G401 (cell line): ENCODE measurements around the gene GLI2. TPM values are rescaled to one million over a fixed set of nuclear protein-coding genes. Genes with fewer than 3 reads are reported as not detected.
A peak's percentile ranks its signal among the peaks of the same experiment; 100 is the strongest.

Source experiments
- DNase-seq: peaks from one replicate; pipeline ENCODE4 v3.0.0-alpha.2; 2015; ENCODE audit warnings: low spot score
- in situ Hi-C: cut with HindIII; loops from 2 replicates; pipeline ENCODE4 v1.10.0; 2016; ENCODE audit warnings: low sequenced_read_pairs, mixed read lengths
- total RNA-seq: library from RNA; depleted of rRNA; stranded (reverse); fragments of >200 nt; shearing (Covaris generic); gene quantifications from 2 replicates; pipeline ENCODE4 v1.2.3, GENCODE V29; 2014

The GLI2 gene
- total RNA-seq, 1 experiment from 2014 or later = not detected

DNA sequence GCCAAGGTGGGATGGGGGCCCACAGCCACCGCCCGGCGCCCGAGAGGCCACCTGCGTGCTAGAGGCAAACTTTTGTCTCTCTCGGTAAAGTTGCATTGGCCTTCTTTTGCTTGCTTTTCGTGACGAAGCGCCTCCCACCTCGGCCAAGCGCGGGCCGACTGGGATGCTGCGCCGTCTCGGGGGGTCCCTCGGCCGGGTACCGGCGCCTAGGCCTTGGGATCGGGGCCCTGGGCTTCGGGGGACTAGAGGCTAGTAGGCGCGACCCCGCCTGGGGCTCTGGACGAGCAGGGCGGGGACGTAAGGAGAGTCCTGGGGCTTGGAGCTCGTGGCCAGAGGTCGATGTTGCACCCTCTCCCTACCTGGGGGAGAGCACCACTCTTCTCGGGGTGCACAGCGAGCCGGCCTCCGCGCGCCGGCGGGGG, 545 bp downstream of the GLI2 start:
- no peak for DNase-seq
- in situ Hi-C loops = no loop called here

DNA sequence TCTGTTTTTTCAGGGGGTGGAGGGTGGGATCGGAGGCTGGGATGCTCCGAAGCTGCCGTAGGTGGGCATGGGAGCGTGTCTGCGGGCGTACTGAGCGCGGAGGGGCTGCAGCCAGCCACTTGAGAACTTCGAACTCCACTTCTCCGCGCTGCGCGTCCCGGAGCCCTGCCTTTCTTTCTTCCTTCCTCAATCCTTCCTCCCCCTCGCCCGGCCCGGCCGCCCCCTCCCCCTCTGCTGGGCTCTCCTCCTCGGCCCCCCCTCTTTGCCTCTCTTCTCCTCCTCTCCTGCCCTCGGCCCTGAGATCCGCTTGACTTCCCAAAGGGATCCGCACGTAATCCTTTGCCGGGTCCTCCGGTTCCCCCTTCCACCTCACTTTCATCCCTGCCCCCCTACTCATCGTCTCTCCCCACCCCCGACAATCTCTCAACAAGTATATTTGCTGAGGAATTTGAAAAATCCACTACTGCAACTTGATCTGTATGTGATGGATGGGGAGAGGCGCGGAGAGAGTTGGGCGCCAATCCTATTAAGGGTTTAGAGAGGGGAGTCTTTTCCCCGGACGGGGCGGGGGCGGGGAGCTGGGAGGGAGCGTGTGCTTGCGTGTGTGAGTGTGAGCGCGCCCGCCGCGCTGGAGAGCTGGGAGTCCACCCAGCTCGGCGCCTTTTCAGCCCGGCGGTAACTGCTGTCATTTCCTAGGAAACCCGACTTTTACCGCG, 1.1 kb downstream of the GLI2 start:
- DNase-seq = peak; percentile 3
- in situ Hi-C loops = no loop called here

DNA sequence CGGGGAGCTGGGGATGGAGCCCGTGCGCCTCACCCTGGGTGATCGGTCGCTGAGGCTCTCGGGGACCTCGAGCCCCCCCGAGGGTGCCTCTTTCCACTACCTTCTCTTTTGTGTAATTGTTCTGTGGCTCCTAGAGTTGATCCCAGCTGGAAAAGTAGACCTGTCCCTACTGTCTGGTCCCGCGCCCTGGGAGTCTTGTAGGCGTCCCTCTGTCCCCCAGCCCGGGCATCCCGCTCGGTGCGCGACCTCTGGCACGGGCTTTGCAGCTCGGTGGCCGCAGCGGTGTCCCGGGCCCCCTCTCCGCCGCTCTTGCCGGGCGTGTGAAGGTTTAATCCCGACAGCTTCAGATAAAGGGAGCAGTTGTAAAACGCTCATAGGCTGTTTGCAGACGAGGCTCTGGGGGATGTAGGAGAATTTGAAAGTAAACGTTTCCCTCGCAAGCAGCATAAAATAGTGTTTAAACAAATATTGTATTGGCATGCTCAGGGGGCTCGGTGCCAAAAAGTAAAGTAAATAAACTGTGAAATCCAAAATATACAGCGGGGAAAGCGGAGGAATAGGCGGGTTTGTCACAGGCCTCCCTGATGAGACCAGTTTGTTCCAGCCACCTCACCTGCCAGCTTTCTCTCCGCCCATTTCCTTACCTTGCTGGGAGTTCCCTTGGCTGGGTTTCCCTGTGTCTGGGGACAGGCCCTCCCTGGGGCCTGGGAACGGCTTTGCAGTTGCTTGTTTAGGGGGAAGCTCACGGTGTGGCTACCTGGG, 1.9 kb downstream of the GLI2 start:
- DNase-seq = no peak
- in situ Hi-C loops = no loop called here

DNA sequence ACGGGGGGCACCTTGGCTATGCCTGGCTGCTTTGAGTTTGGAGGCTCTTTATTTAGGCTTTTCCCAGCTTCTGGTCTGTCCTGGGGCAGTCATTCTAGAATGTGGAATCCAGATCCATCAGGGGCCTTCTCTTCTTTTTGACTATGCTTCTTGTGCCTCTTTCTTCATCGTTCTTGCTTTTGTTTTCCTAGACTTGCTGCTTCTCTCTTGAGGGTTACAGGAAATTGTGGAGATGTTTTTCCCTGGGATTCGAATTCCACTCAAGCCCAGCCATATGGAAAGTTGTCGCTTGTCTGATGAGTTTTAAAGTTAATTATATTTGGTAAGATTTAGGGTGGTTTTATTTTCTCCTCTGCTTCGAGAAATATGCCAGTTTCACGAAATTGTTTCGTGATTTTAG, 2.4 kb downstream of the GLI2 start:
- in situ Hi-C loops = no loop called here
- DNase-seq = no peak

DNA sequence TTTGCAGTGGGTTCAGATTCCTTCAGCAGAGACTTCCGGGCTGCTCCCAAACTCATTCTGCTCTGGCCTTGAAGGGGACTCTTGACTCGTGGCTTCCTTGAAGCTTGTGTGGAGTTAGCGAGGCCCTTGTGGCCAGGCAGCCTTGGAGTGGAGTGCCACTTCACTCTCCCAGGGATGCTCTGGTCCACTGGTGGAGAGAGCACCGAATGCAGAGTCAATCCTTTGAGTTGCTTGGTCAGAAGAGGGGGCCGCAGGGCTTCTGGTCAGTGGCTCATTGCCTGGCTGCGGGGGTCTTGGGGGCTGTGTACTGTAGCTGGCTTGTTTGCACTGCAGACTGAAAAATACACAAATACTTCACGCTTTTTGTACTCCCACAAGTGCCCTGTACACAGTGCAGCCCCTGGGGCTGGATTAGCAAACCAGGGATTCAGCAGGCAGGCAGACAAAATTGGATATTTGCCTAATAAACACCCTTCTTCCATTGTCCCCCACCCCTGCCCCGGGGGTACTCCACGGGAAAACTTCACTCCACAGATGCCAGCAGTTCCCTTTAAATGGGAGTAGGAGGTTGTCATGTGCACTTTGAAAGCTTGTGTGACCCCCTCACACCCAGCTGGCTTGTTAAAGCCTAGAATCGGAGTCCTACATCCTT, 3.2 kb downstream of the GLI2 start:
- no peak for DNase-seq
- in situ Hi-C loops = no loop called here

DNA sequence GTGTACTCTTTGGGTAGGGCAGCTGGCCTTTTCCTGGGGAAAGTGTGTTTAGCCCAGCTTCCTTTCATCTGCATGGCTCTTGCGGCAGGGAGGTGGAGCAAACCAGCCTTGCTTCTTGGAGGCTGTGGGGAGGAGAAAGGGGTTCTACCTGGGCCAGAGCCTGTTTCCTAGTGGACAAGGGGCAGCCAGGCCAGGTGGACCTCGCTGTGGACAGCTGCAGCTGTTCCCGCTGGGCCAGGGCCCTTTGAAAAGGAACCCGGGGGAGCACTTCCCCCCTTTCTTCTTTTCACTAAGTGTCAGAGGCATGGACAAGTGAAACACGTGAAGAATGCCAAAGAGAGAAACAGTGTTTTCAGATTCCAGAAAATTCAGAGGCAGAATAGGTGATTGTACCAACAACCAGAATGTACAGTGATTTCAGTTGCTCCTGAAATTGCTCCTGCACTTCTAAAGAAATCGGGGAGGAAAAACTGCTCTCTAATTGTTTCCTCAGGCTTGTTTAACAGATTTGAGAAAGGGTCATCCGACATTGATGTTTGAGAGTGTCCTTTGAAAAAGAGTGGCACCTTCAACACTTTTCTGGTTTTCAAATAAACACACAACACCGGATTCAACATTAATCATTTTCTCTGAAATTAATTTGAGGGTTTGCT, 3.9 kb downstream of the GLI2 start:
- in situ Hi-C loops = no loop called here
- DNase-seq = no peak

DNA sequence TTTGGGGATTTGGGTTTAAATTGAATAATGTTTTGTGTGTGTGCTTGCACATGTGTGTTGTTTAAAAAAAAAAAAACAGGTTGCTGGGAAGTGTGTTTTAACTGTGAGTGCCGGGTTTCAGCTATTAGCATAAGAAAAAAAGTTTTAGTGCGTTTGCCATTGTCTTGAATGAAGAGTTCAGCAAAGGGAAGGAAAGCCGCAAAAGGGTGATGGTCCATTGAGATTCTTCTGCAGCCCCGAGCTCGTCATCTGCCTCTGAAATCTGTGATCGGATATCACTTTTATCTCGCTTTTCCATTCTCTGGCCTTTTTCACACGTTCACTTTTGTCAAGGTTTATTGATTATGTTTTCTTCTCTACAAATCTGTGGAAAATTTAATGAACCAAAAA, 4.7 kb downstream of the GLI2 start:
- in situ Hi-C loops = no loop called here
- DNase-seq = no peak

DNA sequence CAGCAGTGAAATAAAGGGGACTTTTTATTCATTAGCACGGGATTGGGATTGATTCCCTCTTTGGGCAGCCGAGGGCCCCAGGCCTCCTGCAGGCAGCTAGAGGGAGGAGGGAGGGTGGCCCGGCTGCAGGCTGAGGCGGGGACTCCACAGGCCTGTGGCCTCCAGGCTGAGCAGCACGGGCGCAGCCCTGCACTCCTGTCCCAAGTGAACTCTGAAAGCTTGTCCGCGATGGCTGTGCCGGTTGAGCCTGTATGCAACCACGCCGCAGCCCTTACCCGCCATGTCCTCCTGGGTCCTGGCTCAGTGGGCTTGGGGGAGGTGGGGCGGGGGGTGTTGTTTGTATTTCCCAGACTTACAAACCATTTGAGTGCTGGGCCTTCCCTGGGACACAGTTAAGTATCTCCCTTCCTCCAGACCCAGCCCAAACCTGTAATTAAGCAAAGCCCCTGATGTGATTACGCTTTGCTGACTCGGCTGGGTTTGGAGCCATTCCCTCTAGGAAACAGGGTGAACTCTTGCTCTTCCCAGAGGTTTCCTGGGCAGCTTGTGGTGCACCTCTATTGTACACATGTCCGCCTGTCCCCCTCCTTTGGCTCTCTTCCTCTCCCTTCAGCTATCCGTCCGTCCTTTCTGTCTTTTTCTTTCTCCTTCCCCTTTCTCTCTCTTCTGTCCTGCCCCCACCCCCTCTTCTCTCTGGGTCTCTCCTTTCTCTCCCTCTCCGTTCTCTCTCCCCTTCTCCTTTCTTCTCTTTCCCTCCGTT, 5.3 kb downstream of the GLI2 start:
- in situ Hi-C loops = no loop called here
- no peak for DNase-seq

DNA sequence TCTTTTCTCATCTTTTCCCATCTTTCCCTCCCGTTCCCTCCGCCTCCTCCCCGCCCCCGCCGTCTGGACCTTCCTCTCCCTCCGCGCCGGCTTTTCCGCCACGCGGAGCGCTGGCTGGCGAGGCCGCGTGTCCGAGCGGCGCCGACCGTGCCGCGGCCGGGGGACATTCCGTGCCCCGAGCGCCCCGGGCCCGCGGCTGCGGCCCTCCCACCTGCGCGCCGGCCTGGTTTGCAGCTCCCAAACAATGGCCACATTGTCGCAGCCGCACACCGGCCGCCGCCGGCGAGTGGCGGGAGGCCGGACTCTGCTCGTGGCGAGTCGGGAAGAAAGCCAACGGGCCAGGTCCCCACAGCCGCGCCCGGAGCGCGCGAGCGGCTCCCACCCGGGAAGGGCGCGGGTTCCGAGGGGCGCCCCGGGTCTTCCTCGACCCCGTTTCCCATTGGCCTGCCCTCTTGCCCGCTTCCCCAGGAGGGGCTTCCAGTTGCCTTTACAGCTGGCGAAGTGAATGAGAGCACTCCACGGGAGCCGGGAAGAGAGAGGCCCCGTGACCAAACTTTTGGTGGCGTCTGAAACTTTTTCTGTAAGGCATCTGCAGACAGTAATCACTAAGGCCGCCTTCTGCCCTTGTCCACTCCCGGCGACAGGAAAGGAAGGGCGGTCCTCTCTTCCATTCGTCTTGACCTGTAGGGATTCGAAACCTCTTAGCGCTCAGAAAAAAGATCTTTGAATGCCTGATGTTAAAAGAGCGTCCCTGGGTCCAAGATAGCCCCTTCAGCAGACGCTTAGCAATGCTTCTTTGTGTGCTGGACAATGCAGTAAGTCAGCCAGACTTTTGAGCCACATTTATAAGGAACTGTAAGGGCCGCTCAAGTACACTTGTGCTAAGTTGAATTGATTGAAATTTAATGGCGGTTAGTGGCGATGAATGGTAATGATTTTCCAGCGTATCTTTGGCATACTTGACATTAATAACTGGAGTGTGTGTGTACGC, 6.2 kb downstream of the GLI2 start:
- DNase-seq = no peak
- in situ Hi-C loops = no loop called here

DNA sequence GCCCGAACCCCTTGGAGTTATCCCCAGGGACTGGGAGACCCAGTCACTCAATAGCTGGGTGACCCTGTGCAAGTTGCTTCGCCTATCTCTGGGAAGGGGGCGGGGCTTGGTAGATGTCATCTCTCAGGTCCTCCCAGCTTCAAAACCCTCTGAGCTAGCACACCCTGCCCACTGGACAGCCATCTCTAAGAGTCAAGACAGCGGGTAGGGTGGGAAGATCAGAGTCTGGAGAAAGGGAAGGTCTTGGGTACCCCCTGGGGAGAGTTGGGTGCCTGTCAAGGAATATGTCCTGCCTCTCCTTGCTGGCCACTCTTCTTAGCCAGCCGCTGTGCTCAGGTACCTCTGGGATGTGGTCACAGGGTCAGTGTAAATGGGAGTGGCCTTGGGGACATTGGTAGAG, 8.0 kb downstream of the GLI2 start:
- in situ Hi-C loops = no loop called here
- DNase-seq = no peak

DNA sequence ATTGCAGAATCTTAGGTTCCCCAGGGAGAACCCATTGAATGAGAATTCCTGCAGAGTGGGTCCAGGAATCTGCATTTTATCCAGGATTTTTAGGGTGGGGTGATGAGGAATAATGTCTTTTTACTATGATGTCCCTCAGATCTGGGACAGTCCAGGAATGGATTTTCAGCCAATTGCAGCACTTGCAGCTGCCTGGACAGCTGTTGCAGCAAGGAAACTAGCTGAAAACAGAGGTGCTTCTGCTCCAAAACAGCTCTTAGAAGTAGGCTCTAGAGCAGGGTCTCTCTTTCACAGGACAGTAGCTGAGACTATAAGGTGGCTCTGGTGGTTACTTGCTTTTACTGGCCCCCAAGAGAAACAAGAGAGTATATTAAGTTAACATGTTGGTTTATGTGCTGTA, 9.1 kb downstream of the GLI2 start:
- in situ Hi-C loops = no loop called here
- DNase-seq = no peak

DNA sequence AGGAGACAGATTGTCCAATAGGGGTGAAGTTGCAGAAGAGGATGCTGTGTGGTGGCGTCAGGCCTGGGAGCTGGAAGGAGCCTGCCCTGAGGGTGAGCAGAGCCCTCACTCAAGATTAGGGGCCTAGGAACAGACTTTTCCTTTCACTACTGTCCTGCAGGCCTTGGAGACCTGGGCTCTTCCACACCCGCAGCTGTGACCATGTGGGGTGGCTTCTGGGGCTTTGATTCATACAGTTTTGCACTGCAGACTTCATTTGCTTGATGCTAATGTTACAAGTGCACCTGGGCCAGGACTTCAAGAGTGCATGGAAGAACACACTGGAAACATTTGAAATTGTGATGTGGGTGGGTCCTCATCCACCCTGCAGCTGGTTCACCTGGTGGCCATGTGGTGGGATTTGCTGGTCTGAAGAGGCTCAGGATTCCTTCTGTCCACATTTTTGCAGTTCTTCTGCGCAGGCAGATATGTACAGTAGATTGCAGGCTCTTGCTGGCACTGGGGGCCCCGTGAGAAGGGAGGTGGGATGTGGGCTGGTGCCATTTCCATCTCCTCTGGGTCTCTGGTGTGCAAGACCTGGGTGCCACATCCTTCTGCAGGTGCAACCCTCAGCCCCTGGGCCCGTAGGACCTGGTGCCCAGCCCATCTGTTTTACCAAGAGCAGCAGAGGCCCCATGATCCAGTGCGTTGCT, 9.9 kb downstream of the GLI2 start:
- in situ Hi-C loops = no loop called here
- DNase-seq = no peak

DNA sequence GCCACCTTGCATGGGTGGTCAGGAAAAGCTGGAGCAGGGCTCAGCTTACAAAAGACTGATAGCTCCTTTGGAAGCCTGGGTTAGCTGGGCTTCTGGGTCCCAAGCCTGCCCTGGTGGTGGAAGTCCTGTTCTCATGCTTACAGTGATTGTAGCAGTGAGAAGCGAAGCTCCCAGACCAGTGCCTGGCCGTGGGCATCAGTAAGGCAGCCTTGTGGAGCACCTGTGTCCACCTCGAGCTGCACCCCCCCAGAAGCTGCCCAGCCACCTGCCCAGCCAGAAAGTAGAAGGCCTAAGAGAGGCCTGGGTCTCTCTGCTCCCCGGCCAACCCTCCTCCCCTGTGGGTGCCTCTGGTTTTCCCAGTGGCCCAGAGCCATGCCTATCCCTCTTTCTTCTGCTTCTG, 10.5 kb downstream of the GLI2 start:
- in situ Hi-C loops = no loop called here
- DNase-seq = no peak

DNA sequence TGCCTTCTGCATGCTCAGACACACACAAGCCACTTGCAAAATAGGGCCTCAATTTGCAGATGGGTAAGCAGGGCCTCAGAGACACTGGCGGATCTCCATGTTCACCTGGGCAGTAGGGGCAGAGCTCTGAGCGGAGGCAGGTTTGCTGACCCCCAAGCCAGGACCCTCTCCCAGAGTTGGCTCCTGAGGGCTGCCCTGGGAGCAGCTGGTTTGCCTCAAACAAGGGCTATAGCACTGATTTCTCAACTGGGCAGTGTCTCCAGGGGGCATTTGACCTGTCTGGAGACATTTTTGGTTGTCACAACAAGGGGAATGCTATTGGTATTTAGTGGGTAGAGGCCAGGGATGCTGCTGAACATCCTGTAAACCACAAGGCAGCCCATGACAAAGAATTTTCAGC, 11.6 kb downstream of the GLI2 start:
- DNase-seq = no peak
- in situ Hi-C loops = no loop called here

DNA sequence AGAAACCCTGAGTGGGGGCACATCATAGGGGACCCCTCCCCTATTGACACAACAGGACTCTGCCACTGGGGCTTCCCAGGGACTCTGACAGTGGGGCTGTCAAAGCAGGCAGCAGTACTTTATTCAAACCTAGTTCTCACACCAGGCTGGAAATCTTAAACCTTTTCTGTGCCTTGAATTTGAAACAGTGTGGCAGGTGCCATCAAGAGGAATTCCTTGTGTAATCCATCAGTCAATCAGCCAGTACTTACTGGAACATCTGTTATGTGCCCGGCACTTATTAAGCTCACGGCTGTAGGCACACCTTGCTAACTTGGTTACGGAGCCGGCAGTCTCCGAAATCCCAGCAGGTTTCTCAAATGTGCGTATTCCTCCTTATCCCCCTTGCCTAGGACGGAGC, 12.0 kb downstream of the GLI2 start:
- in situ Hi-C loops = no loop called here
- no peak for DNase-seq

DNA sequence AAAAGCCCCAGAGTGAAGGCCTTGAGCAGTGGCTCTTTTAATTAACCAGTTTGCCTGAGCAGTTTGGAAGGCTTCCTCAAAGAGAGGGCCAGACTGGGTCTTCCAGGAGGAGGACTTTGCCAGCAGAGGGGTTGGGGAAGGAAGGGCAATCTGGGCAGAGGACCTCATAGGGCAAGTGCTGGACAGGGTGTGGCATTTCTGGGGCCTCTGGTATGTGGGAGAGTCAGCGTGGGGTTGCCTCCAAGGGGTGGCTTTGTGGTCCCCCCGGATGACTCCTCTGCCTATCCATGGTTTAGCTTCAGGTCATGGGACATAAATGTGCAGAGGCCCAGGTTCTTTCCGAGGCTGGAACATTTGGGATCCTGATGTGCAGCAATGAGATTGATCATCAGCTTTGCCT, 12.6 kb downstream of the GLI2 start:
- no peak for DNase-seq
- in situ Hi-C loops = no loop called here

DNA sequence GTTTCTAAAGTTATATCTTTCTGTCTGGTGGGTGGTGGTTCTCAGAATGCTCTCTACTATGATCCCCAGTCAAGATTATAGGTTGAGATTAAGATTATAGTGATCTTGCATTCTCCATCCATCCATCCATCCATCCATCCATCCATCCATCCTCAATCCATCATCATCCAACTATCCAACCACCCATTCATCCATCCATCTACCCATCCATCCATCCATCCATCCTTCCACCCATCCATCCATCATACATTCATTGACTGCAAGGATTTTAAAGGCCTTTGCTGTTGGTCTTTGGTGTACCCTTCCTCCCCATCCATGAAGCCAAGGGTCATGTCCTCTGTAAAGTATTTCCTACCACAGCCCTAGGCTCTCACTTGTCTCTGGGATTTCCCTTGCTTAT, 13.1 kb downstream of the GLI2 start:
- no peak for DNase-seq
- in situ Hi-C loops = no loop called here
